Right forelimb (tissue), 1 donor: ENCODE data around the gene COPZ1.
"Not testable (repeated sequence)": the region's sequence is repeated elsewhere in the genome, so short reads cannot be mapped to it uniquely, and the experiment has no call there.

Experiments used
- DNase-seq: peaks from one replicate; pipeline ENCODE4 v3.0.0-alpha.2; 2018

Gene COPZ1

DNA sequence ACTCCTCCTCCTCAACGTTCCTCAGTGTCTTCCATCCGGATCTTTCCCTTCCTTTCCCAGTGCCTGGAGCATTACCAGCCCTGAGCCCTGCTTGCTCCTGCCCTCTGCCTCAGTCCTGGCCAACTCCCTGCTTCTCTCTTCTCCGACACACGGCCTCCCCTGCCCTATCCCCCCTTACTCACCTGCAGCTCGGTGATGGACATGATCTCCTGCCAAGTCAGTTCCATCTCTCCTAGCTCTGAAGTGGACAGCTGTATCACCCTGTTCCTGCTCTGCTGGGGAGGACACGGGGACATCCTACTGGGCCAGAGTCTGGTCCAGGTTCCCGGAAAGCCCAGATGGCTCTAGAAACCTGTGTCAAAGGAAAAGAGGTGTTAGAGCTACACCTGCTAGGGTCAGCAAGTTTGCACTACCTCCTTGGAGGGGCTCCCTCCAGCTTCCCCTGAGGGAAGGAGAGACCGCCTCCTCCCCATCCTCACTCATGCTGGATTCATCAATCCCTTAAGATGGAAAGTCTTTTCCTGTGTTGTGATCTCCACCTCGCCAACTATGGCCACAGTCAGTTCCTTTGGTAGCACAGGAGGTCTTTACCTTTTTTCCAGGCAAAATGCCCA lies 29.9 kb upstream of the COPZ1 start:
- DNase-seq: no peak

DNA sequence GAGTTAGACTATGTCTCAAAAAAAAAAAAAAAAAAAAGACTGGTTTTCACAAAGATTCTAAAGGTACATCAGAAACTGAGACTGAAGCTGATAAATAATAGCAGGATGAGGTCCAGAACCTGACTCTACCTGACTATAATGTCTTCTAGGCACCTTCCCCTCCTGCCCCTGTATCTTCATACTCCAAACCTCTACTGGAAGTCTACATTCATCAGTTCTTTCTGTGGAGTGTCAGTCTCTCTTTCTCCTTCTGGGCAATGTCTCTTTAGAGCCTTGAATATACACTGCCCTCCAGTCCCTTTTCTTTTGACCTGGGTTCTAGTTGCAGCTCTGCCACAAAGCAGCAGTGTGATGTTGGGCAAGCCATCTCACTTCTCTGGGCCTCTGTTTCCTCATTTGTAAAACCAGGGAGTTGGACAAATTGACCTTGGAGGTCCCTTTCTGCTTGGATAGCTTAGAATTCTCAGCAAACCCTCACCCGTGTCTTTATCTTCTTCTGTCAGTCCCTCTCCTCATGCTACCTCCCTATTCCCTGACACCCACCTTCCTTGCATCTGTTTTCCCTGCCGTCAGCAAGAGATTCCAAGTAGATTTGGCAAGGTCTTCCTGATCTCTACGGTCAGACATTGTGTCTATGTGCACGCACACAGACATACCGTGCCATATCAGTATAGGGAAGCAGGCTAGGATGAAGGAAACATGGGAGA lies 28.4 kb upstream of the COPZ1 start:
- no peak for DNase-seq

DNA sequence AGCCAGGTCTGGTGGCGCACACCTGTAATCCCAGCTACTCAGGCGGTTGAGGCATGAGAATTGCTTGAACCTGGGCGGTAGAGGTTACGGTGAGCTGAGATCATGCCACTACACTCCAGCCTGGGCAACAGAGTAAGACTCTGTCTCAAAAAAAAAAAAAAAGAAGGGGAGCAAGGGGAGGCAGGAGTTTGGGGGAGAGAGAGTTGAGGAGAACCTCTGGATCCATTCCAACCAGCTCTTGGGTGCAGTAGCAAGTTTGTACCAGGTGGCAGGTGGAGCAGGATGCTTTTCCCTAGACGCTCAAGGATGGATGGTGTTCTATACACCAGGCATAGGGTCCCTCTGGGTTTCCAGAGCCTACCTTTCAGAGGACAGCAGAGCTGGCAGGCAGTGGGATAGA lies 26.0 kb upstream of the COPZ1 start:
- no peak for DNase-seq

DNA sequence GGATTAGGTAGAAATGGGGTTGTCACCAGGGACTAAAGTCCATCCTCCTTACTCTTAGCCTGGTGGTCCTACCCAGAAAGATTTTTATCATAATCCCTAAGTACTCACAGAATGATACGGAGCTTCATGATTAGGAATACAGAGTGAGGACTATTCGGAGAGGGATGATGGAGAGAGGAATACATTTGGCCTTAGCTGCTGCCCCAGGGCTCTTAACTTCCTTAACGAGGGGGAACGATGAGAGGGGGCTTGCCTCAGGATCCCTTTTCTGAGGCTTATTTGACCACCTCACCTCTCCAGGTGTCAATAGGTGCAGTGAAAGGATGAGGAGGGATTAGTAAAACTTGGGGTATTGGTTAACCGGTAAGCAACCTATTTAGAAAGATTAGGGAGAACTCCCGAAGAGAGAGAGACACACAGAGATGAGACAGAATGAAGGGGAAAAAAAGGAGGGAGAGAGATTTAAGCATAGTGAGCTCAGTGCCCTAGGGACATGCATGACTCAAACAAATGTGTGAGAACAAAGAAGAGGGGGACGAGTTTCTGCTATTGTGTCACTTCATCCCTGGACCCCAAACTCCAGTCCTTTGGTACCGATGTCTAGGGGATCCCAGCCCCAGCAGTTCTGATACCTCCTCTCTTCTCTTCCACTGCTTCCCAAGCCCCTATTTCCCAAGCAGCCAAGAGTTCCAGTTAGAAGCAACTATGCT lies 25.3 kb upstream of the COPZ1 start:
- DNase-seq: no peak

DNA sequence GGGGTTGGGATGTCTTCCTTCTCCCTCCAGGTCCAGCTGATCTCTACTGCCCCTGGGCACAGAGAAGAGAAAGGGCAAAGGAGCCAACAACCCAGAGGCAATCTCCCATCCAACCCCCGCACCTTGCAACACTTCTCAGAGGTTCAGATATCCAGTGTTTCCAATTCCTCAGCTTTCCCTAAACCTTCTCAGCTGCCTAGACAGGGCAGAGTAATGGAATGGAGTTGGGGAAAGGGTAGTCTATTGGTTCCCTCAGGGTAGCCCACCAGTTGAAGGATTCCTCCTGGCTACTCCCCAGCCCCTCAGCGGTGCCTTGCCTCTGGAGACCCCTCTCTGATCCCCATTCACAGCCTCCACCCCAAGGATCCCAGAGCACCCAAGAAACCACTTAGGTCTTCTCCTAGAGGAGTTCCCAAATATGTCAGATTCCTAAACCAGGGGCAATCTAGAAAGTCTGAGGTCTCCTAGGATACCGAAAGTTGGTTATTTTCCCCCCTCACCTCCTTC lies 24.7 kb upstream of the COPZ1 start:
- DNase-seq: no peak

DNA sequence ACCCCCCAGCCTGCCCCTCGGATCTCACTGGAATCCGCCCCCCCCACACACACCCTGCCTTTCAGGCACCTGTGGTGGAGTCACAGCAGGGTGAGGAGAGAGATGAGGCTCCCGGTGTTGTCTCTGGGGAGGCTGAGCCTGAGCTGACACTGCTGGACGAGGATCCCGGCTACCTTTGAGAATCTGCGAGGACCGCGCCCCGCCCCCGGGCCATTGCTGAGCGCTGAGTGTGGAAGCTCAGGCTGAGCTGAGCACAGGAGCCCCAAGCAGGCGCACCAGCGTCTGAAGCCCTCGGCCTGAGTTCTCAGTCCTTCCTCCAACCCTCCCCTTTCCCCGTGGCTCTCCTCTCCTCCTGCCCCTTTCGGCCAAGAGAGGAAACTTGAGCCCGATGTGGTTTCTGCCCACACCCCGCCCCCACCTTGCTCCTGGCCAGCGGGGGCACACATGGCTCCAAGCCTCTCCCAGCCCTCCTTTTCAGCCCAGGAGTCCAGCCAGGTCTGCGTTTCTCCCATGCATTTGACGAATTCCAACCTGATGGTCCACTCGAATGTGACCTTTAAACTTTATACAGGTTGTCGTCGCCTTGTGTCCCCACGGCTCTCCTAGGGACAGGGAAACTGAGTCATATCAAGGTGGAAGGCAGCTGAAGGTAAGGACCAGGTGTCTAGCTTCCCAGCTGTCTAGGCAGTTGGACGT lies 24.1 kb upstream of the COPZ1 start, which contains the start of gene NFE2:
NFE2 (minus strand) TSS at position 284 of the 696 bp plus-strand sequence. CDS start 5,767 bp downstream, outside the sequence.
- DNase-seq: peak; percentile 65

DNA sequence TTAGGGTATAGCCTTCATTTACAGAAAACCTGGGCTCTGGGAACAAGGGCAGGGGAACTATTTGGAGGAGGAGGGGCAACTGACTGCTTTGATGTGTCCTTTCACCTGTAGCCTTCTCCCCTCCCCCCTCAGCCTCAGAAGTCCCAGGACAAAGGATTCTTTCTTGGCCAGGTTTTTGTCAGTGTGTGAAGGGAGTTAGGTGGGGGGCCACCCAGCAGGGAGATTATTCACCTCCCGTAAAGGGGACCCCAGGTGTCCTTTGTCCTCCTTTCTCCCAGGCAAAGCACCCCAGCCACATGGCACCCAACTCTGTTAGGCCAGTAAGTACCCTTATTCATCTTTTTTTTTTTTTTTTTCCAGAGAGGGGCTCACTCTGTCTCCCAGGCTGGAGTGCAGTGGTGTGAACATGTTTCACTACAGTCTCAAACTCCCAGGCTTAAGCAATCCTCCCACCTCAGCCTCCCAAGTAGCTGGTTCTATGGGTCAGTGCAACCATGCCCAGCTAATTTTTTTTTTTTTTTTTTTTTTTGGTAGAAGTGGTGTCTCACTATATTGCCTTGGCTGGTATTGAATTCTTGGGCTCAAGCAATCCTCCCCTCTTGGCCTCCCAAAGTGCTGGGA lies 23.4 kb upstream of the COPZ1 start:
- no peak for DNase-seq

DNA sequence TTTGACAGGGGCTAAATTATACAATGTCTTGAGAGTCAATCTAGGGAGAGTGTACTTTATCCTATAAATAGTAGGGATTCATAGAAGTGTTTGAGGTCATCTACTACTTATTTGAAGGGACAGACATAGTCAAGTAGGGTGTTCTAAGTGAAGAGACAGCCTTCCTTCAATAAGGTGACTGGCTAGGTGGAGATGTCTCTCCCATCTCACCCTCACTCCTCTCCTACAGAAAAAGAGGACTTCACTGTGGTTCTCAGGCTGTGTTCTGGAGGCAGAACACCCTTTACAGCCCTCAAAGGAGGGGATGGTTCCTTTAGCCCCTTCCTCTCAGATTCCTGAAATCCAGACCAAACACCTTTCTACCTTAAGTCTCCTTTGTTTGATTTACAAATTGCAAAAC lies 21.3 kb upstream of the COPZ1 start:
- no peak for DNase-seq

DNA sequence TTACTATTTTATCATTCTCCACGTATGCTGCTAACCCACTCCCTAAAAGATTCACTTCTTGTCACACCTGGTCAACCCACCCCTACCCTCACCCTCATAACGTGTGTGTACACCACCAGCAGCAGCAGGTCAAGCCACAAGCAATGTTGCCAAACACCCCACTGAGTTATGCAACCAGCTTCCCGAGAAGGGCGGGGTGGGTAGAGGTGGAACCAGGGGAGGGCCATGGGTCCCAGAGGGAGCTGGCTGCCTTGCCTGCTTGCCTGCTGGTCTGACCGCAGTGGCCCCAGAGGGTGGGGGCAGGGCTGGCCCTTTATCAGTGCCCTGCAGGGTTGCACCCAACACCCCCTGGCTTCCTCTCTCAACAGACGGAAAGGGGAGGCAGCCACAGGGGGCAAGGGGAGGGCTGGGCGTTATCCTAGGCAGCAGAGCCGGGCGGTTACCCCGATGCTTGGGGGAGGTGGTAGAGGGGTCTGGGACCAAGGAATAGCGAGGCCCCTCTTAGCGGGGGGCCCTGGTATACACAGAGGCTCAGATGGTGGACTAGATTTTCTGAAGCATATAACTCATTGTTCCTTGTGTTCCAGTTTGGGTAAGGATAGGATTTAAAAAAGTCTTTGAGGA lies 20.6 kb upstream of the COPZ1 start:
- no peak for DNase-seq

DNA sequence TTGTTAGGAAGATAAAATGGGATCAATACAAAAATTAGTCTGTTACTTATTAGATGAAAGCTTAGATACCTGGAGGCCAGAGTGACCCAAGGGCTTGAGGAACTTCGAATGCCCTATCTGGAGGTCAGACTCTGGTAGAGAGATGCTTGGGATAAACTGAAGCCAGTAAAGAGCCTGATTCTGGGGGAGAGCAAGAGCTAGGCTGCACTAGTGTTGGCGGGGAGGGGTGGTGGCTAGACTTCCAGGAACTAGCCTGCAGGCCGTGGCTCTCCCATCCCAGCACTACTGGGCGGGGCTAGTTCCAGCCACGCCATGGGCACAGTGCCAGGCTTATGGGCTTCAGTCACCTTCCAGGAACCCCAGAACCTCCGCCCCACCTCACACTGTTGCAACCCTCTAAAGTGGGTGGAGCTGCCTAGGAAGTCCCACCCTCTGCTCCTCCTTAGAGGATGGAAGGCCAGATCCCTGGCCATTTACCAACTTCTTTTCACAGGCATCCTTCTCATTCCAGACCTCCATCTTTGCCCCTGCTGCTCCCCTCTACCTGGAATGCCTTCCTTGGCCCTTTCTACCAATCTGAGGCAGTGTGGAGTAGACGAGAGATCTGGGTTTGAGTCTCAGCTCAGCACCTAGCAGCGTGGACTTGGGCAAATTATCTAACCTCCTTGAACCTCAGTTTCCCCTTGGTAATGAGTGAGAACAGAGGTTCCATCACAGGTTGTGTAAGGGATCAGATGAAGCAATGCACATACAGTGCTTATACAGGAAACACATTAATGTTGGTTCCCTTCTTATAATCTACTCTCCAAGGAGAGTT lies 17.8 kb upstream of the COPZ1 start:
- no peak for DNase-seq

DNA sequence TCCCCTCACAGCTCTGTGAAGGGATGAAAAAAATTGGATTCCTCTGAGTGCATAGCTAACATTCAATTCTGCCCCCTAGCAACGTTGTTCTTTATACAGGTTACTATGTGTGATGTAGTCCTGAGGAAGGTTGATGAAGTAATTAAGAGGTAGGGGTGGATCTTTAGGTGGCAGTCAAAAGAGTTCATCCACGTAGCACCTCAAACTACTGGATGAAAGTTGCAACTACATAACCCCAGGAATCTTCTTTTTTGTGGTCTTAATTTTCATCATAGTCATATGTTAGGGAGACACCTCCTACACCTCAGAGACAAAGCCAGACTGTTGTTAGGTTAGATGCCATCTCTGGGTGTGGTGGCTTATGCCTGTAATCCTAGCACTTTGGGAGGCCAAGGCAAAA lies 13.9 kb upstream of the COPZ1 start:
- no peak for DNase-seq

DNA sequence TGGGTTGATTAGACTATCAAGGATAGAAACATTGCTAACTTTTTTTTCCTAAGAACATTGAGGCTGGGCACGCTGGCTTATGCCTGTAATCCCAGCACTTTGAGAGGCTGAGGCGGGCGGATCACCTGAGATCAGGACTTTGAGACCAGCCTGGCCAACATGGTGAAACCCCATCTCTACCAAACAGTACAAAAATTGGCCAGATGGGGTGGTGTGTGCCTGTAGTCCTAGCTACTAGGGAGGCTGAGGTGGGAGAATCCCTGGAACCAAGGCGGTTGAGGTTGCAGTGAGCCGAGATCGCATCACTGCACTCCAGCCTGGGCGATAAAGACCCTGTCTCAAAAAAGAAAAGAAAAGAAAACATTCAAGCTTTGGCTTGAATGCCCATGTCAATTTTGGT lies 12.6 kb upstream of the COPZ1 start:
- DNase-seq: not testable (repeated sequence)

DNA sequence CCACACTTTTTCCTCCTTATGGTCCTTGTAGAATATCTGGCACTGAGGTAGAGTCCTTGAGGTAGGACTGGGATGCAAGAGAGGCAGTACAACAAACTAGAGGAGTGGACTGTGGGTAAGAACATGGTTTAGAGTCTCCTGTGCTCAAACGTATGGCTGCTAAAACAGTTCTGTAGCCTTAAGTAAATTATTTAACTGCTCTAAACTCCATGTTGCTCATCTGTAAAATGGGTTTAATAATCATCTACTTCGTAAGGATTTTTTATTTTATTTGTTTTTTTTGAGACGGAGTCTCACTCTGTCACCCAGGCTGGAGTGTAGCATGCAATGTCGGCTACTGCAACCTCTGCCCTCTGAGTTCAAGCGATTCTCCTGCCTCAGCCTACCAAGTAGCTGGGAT lies 3.6 kb upstream of the COPZ1 start:
- DNase-seq: no peak

DNA sequence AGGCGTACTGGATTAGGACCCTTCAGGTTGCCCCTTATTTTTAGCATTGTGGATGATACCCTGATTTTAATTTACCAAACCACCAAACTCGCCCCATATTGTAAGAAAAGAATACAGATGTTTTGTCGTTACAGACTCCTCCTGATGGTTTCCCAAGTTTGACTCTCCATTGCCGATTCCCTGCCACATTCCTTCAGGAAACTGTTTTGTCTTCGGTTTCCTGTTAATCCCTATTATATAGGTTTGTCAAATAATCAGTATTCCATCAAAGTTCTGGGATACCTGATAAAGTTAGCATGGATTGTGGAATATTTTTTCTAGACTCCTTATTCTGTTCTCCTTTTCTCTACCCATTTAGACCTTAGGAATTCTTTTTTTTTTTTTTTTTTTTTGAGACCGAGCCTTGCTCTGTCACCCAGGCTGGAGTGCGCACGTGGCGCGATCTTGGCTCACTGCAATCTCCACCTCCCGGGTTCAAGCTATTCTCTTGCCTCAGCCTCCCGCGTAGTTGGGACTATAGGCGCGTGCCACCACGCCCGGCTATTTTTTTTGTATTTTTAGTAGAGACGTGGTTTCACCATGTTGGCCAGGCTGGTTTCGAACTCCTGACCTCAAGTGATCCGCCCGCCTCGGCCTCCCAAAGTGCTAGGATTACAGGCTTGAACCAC lies 645 bp downstream of the COPZ1 start:
- not testable (repeated sequence) for DNase-seq

DNA sequence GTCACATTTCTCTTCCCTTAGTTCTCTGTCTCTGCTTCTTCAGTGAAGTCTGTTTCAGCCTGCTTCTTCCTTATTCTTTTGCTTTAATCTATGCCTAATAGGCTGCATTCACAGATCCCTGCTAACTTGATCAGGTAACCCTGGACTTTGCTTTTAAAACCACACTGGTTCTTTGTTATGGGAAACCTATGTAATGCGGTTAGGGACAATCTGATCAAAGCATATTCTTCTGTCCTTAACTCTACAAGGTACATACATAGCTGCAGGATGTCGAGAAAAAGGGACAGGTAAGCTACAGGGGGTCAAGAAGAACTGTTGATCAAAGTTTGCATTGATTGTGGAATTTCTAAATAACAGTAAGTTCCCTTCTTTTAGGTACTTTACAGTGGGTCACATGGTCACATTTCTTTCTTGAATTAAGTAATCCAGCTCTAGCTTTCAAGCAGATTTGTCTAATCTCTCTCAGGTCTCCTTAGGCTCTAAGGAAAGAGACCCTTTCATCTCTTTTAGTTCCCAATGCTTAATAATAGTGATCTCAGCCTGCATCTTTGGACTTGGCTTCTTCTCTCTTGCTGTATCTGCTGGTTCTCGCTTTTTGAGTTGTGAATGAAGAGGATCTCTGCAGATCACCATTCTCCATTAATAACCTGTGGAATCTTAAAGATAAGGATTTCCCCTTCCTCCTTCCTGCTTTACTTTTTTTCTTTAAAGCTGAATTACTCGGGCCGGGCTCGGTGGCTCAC lies 3.8 kb downstream of the COPZ1 start:
- no peak for DNase-seq

DNA sequence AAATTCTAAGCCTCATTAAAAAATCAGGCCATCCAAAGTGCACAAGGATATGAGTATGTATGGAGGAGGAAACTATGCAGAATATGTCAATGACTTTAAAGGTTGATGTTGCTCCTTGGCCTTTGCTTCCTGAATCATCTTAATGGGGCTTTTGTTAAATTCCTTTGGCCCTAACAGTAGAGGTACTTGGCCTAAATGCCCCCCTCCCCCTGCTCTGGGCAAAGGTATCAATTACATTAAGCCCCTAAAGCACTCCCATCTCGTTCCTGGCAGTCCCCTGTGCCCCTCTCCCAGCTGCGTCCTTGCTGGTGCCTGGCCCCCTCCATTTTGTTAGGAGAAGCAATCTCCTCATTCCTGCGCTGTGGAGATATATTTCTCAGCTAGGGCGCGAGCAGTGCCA lies 4.8 kb downstream of the COPZ1 start:
- no peak for DNase-seq

DNA sequence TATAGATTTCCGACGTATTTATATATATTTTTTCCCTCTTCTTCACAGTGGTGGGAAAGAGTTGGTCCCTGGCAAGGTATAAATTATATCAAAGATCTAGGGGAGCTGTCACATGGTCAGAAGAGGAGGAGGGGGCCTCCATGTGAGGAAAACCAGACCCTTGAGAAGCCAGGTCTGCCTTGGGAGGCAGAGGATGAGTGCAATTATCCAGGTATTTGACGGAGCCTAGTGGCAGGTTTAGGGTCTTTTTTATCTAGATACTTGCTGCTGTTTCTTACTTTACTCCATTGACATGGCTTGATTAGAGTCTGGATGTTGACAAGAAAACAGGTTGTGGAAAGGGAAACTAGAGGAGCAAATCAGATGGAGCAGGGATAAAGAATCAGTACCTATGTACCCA lies 5.5 kb downstream of the COPZ1 start:
- DNase-seq: no peak

DNA sequence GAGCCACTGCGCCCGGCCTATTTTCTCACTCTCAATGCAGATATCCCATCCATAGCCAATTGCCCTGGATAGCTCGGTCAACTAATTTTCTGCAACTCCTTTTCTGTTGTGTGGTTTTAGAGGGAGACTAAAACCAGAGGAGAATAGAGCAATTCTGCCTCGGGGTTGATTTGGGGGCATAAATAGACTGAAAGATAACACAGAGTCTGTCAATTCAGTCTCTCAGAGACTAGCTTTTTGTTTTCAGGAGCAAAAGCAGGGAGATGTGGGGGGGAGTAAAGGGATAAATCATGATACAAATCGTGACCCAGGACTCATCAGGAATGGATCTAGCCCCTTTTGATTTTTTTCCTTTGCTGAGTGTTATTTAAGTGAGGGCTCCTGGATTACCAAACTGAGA lies 6.5 kb downstream of the COPZ1 start:
- DNase-seq: no peak

DNA sequence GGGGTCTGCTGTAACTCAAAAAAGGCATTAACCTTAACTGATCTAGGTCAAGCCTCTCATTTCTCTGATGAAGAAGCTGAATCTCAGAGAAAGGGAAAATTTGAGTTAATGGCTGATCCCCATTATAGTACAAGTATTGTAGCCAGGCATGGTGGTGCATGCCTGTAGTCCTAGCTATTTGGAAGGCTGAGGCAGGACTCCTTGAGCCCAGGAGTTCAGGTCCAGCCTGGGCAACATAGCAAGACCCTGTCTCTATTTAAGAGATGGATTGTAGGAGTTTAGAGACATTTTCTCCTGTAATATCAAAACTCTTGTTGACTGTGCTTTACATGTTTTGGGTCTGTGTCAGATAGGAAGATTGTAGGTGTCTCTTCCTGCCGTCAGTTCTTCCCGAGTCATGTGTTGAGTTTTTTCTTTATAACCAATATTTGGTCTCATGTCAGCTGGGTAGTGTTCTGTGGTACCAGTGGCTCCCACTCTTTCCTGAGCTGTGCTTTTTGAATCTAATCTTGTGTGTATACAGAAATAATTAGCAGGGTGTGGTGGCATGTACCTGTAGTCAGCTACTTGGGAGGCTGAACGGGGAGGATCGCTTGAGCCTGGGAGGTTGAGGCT lies 8.6 kb downstream of the COPZ1 start:
- no peak for DNase-seq
